ENCODE results near the gene ZNF740. TPM values are rescaled to one million over a fixed set of nuclear protein-coding genes. Genes with fewer than 3 reads are reported as not detected.

ZNF740 gene
- total and polyA plus RNA-seq, 2 donors (not counting 1 experiment from before 2014, with no cell fraction given): 35.9 to 117 TPM

DNA sequence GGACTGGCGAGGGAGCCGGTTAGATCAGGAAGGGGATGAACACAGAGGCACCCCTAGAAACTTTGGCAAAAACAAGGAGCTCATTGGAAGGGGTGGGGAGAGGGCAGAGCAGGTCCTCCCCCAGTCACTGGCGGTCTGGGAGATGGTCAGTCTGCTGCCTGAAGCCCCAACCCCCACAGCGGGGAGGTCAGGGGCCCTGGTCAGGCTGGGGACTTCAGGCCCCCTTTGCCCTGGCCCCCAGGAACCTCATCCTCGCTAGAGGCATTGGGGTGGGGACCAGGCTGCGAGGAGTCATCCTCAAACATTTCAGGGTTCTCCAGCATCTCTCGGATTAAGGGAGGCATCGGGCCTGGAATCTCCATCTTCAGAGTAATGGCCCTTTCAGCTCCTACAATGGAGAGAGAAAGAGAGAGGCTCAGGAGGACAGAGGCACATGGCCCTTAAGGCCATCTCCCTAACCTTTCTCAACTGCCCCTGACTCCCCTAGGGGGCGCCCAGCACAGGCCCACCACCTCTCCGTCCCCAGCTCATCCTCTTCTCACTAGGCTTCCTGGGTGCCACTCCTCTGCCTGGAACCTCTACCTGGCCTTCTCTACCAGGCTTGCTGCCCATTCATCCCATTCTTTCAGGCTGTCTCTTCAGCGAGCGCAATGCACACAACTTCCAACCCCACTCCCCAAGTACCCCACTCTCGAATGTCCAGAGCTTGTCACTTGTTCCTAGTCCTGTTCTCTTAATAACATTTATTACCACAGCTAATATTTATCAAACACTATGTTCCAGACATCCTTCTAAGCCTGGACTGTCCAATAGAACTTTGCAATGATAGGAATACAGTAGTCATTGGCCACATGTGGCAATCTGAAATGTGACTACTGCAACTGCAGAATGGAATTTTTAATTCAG lies 31.2 kb downstream of the ZNF740 start:
- DNase-seq: peak; percentile 42
- H3K9me3 Mint-ChIP-seq (ENCODE audit: insufficient read depth): no peaks in the 10 kb centered on the region
- Histone ChIP-seq H3K36me3 (replicated peaks in 1 of 2; ENCODE audit: control extremely low read depth in 1 of 2, control insufficient read depth in 1 of 2, extremely low read depth in 1 of 2, insufficient read depth in 2 of 2, low read length in 1 of 2) (peaks cover 0 to 17% of the 10 kb centered on the region in 2 experiments), H3K4me1 (ENCODE audit: control insufficient read depth in 2 of 2, insufficient read depth in 2 of 2, low read length in 2 of 2) (peaks cover 54 to 66% of the 10 kb centered on the region in 2 donors), H3K9me3 (ENCODE audit: control extremely low read depth in 1 of 3, control insufficient read depth in 2 of 3, insufficient read depth in 1 of 3, low read length in 2 of 3) (no peaks in the 10 kb centered on the region), H3K27ac (ENCODE audit: low read length in 2 of 2) (no peak overlapping the region), H3K4me3 (ENCODE audit: control extremely low read depth in 1 of 5, extremely low read depth in 1 of 5, insufficient read depth in 1 of 5, low read depth in 2 of 5, low read length in 4 of 5) (no peak overlapping the region), H4K20me1 (ENCODE audit: control insufficient read depth, insufficient read depth, low read length, poor library complexity, severe bottlenecking) (no peaks in the 10 kb centered on the region), H3K9ac (ENCODE audit: low read length) (no peak overlapping the region), H3K27me3 (replicated peaks in 1 of 4; ENCODE audit: control extremely low read depth in 1 of 4, control insufficient read depth in 3 of 4, insufficient read depth in 4 of 4, low read length in 3 of 4) (no peaks in the 10 kb centered on the region), H3K4me2 (replicated peaks; ENCODE audit: low read depth, low read length, poor library complexity, severe bottlenecking) (no peak overlapping the region), H2AFZ (ENCODE audit: insufficient read depth, low read depth, low read length, poor library complexity, severe bottlenecking) (no peak overlapping the region), H3K79me2 (ENCODE audit: control insufficient read depth, insufficient read depth, low read length) (peaks cover 40% of the 10 kb centered on the region)
- no peak overlapping the region for H3K4me3 Mint-ChIP-seq
- POLR2A ChIA-PET: interaction anchor here (0.7 to 4.1 kb wide), 2 partner anchors 9 to 42 kb away, joined by 3 to 21 read pairs; no protein-coding TSS in a partner anchor
- peaks cover 69% of the 10 kb centered on the region for H3K4me1 Mint-ChIP-seq
- intact Hi-C loops (cut with micrococcal nuclease): loop anchor here (2.0 kb wide), 1 partner anchor 113 kb away; no protein-coding TSS in a partner anchor
- no peak for ATAC-seq (ENCODE audit: low read depth)
- no peak for TF ChIP-seq EZH2 (IDR thresholded peaks at IDR 0.05; ENCODE audit: borderline replicate concordance, insufficient read depth, low read depth, low read length, poor library complexity, severe bottlenecking)
- TF ChIP-seq, protein P1, sequence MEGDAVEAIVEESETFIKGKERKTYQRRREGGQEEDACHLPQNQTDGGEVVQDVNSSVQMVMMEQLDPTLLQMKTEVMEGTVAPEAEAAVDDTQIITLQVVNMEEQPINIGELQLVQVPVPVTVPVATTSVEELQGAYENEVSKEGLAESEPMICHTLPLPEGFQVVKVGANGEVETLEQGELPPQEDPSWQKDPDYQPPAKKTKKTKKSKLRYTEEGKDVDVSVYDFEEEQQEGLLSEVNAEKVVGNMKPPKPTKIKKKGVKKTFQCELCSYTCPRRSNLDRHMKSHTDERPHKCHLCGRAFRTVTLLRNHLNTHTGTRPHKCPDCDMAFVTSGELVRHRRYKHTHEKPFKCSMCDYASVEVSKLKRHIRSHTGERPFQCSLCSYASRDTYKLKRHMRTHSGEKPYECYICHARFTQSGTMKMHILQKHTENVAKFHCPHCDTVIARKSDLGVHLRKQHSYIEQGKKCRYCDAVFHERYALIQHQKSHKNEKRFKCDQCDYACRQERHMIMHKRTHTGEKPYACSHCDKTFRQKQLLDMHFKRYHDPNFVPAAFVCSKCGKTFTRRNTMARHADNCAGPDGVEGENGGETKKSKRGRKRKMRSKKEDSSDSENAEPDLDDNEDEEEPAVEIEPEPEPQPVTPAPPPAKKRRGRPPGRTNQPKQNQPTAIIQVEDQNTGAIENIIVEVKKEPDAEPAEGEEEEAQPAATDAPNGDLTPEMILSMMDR (IDR thresholded peaks at IDR 0.05): peak; percentile 45
- 89% methylated on average over 10 of the region's 13 CpGs for WGBS (ENCODE audit: insufficient coverage)
- H3K27me3 Mint-ChIP-seq: no peaks in the 10 kb centered on the region
- CTCF ChIA-PET: interaction anchor here (1.1 to 17.1 kb wide), 21 partner anchors 8 to 297 kb away, joined by 3 to 721 read pairs (median 8); partner anchors contain the start of genes AAAS, CSAD, ESPL1 and ITGB7
- H3K27ac Mint-ChIP-seq: peak overlapping the region; percentile 54

Data from B cell (primary cell).